ENCODE results near the gene GLYR1. TPM values are rescaled to one million over a fixed set of nuclear protein-coding genes. Genes with fewer than 3 reads are reported as not detected.

Gene GLYR1
- total RNA-seq, 2 donors from 2014 or later: 112 to 134 TPM

- no peaks in the 10 kb centered on the region for H3K9me3 ChIP-seq
- H3K36me3 ChIP-seq: no peaks in the 10 kb centered on the region
- no peak overlapping the region for H3K27ac ChIP-seq
- peaks cover 4% of the 10 kb centered on the region for H3K4me1 ChIP-seq
- no peaks in the 10 kb centered on the region for H3K27me3 ChIP-seq
- no peak for TF ChIP-seq CTCF (IDR thresholded peaks at IDR 0.05)
- no peak overlapping the region for H3K4me3 ChIP-seq
- H3K9ac ChIP-seq (ENCODE audit: low read depth in 2 of 2, low read length in 2 of 2): no peak overlapping the region
- intact Hi-C loops (cut with DNase I): no loop called here
- no peak for DNase-seq
Observed at GRCh38 chr16:4771646-4772045, 75.4 kb downstream of the GLYR1 start.

- intact Hi-C loops (cut with DNase I): loop anchor here (2.0 kb wide), 1 partner anchor 32 kb away; no protein-coding TSS in a partner anchor
- Histone ChIP-seq H3K4me1 (peaks cover 15% of the 10 kb centered on the region), H3K9ac (ENCODE audit: low read depth in 2 of 2, low read length in 2 of 2) (peak overlapping the region; percentile 20 to 53), H3K9me3 (no peaks in the 10 kb centered on the region), H3K4me3 (peak overlapping the region; percentile 97), H3K36me3 (no peaks in the 10 kb centered on the region), H3K27me3 (no peaks in the 10 kb centered on the region), H3K27ac (peak overlapping the region; percentile 90)
- no peak for TF ChIP-seq CTCF (IDR thresholded peaks at IDR 0.05)
- DNase-seq: peak; percentile 37
Observed at GRCh38 chr16:4769306-4769638, 77.8 kb downstream of the GLYR1 start.

- H3K36me3 ChIP-seq: no peaks in the 10 kb centered on the region
- peak; percentile 99 for DNase-seq
- H3K27me3 ChIP-seq: no peaks in the 10 kb centered on the region
- peak overlapping the region; percentile 97 for H3K4me3 ChIP-seq
- H3K9ac ChIP-seq (ENCODE audit: low read depth in 2 of 2, low read length in 2 of 2): peak overlapping the region; percentile 53
- TF ChIP-seq CTCF (IDR thresholded peaks at IDR 0.05): no peak
- peak overlapping the region; percentile 90 for H3K27ac ChIP-seq
- intact Hi-C loops (cut with DNase I): loop anchor here (2.0 kb wide), 1 partner anchor 32 kb away; no protein-coding TSS in a partner anchor
- no peaks in the 10 kb centered on the region for H3K9me3 ChIP-seq
- H3K4me1 ChIP-seq: peaks cover 15% of the 10 kb centered on the region
Observed at GRCh38 chr16:4768549-4769305, 78.4 kb downstream of the GLYR1 start.

- Histone ChIP-seq H3K27ac (peak overlapping the region; percentile 90), H3K4me3 (peak overlapping the region; percentile 97), H3K9me3 (no peaks in the 10 kb centered on the region), H3K27me3 (no peaks in the 10 kb centered on the region), H3K9ac (ENCODE audit: low read depth in 2 of 2, low read length in 2 of 2) (peak overlapping the region; percentile 53), H3K4me1 (peaks cover 15% of the 10 kb centered on the region), H3K36me3 (no peaks in the 10 kb centered on the region)
- intact Hi-C loops (cut with DNase I): loop anchor here (2.0 kb wide), 1 partner anchor 33 kb away; no protein-coding TSS in a partner anchor
- no peak for TF ChIP-seq CTCF (IDR thresholded peaks at IDR 0.05)
- DNase-seq: peak; percentile 38
Observed at GRCh38 chr16:4767872-4768548, 79.1 kb downstream of the GLYR1 start.

GRCh38 chr16:4766875-4767628, 80.0 kb downstream of the GLYR1 start, which contains the start of gene ZNF500:
Gene ZNF500 (minus strand): TSS chr16:4767162. CDS start chr16:4765978, 1,184 bp downstream.
- H3K36me3 ChIP-seq: no peaks in the 10 kb centered on the region
- DNase-seq: peak; percentile 99
- intact Hi-C loops (cut with DNase I): no loop called here
- peak within 1 kb of the TSS; percentile 90 for H3K27ac ChIP-seq
- H3K9ac ChIP-seq (ENCODE audit: low read depth in 2 of 2, low read length in 2 of 2): peak within 1 kb of the TSS; percentile 87 to 96
- no peak for TF ChIP-seq CTCF (IDR thresholded peaks at IDR 0.05)
- peak within 1 kb of the TSS; percentile 97 for H3K4me3 ChIP-seq
- no peaks in the 10 kb centered on the region for H3K27me3 ChIP-seq
- peaks cover 15% of the 10 kb centered on the region for H3K4me1 ChIP-seq
- H3K9me3 ChIP-seq: no peaks in the 10 kb centered on the region

All from colonic mucosa (tissue), 4 donors.